Panc1 (cell line): Measurements from ENCODE around the gene GPR55. TPM values are rescaled to one million over a fixed set of nuclear protein-coding genes. Genes with fewer than 3 reads are reported as not detected.

ENCODE experiments used
- ATAC-seq: fragments of 200-7000 bp; cut with Tn5 transposase; 2 replicates; pipeline ENCODE4 v1.9.1; 2020; ENCODE audit warnings: mild to moderate bottlenecking, moderate library complexity
- BruUV-seq: library from RNA; stranded (reverse); fragments of 400-500 nt; replicated peaks from 2 replicates; lab custom pipeline; 2021; lab: Mats Ljungman, UMichigan
- CTCF ChIA-PET: fragments of 300-600 bp; sonication (Branson Sonifier 250); formaldehyde crosslinking; loops from one replicate; lab custom pipeline; 2022; ENCODE audit warnings: antibody characterized with exemption; lab: Charles Lee
- POLR2A ChIA-PET: fragments of 300-600 bp; sonication (Branson Sonifier 250); formaldehyde crosslinking; loops from one replicate; lab custom pipeline; 2022; ENCODE audit warnings: antibody characterized with exemption; lab: Charles Lee
- DNase-seq: peaks from one replicate; pipeline ENCODE4 v3.0.0-alpha.2; 2010; ENCODE audit warnings: low read depth, low spot score
- H3K27ac ChIP-seq: 2 replicates; pipeline ENCODE4 v1.5.1; 2011; ENCODE audit warnings: mild to moderate bottlenecking, low read length, inconsistent platforms
- H3K27me3 ChIP-seq: fragments of 200-500 bp; sonication (Bioruptor generic); 2 replicates; pipeline ENCODE4 v1.6.0; 2014; ENCODE audit warnings: low read length, inconsistent platforms; ENCODE audit not compliant: control insufficient read depth, insufficient read depth
- H3K36me3 ChIP-seq: fragments of 200-500 bp; sonication (Bioruptor generic); 2 replicates; pipeline ENCODE4 v1.5.1; 2014; ENCODE audit warnings: inconsistent platforms, mild to moderate bottlenecking, low read length, moderate library complexity; ENCODE audit not compliant: control insufficient read depth, insufficient read depth
- H3K4me1 ChIP-seq: 2 replicates; pipeline ENCODE4 v1.5.1; 2011; ENCODE audit warnings: inconsistent platforms, mild to moderate bottlenecking, low read length, moderate library complexity; ENCODE audit not compliant: control insufficient read depth, insufficient read depth
- H3K4me3 ChIP-seq, 2 experiments: 2 replicates each; pipeline ENCODE4 v1.5.1; 2011 to 2012; ENCODE audit warnings: low read depth in 2 of 2, low read length in 2 of 2, mild to moderate bottlenecking in 2 of 2, inconsistent platforms in 1 of 2, moderate library complexity in 1 of 2
- H3K9me3 ChIP-seq: fragments of 200-500 bp; sonication (Bioruptor generic); 2 replicates; pipeline ENCODE4 v1.5.1; 2014; ENCODE audit warnings: low read depth, mild to moderate bottlenecking, inconsistent platforms, low read length, moderate library complexity; ENCODE audit not compliant: control insufficient read depth, insufficient read depth
- POLR2AphosphoS5 ChIP-seq: IDR thresholded peaks from 2 replicates; pipeline ENCODE4 v1.6.1; 2012; ENCODE audit warnings: mild to moderate bottlenecking, low read depth, low read length, moderate library complexity
- SIN3A ChIP-seq: IDR thresholded peaks from 2 replicates; pipeline ENCODE4 v1.6.1; 2012; ENCODE audit warnings: low read depth, mild to moderate bottlenecking, low read length, moderate library complexity, borderline replicate concordance; ENCODE audit not compliant: insufficient read depth
- TCF7L2 ChIP-seq: IDR thresholded peaks from 2 replicates; pipeline ENCODE4 v1.6.1; 2011; ENCODE audit warnings: mild to moderate bottlenecking, low read depth, low read length, inconsistent platforms
- in situ Hi-C: cut with HindIII; loops from 2 replicates; pipeline ENCODE4 v1.10.0; 2016; ENCODE audit warnings: low sequenced_read_pairs, low pct_unique_long_range_greater_than_20kb
- intact Hi-C: fragments of 100-400 bp; cut with micrococcal nuclease; formaldehyde crosslinking; loops from one replicate; pipeline ENCODE4 v1.10.0; 2022; ENCODE audit not compliant: unreplicated experiment
- total RNA-seq: library from RNA; stranded (reverse); gene quantifications from one replicate; pipeline ENCODE4 v1.2.1, GENCODE V29; 2021; ENCODE audit not compliant: unreplicated experiment
- TF ChIP-seq, protein P1 (sequence below): fragments of 450-650 bp; IDR thresholded peaks from 2 replicates; pipeline ENCODE4 v1.5.1; 2017; ENCODE audit warnings: mild to moderate bottlenecking
- TF ChIP-seq, protein P2 (sequence below), 2 experiments: IDR thresholded peaks; 2 replicates each; pipeline ENCODE4 v1.6.1; 2011 to 2012; ENCODE audit warnings: low read depth in 2 of 2, control low read depth in 1 of 2, low read length in 1 of 2, mild to moderate bottlenecking in 1 of 2, moderate library complexity in 1 of 2; ENCODE audit not compliant: insufficient read depth in 1 of 2

The GPR55 gene
- total RNA-seq, 1 experiment from 2014 or later: 0.08 TPM

DNA sequence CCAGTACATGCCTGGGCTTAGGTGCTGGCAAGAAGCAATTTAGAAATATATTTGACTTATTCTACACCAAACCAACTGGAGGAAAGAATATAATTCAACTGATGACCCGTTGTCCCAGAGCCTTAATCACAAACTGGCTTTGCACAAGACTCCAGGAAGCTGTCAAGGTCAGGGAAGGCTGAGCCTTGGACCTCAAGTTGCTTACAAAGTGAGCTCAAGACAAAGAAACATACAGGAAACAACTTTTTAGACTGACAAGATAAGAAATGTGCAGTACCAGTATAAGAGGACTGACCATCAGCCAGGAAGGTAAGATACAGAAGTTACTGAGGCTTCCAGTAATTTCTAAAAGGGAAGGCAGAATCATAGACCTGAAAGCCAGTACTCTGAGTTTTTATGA, 35.0 kb upstream of the GPR55 start:
- Histone ChIP-seq H3K4me3 (no peak overlapping the region), H3K36me3 (no peaks in the 10 kb centered on the region), H3K9me3 (no peaks in the 10 kb centered on the region), H3K27ac (no peak overlapping the region), H3K4me1 (no peaks in the 10 kb centered on the region), H3K27me3 (peaks cover 21% of the 10 kb centered on the region)
- in situ Hi-C loops (no loop called here), intact Hi-C loops (no loop called here)
- DNase-seq (no peak), ATAC-seq (no peak)
- ChIA-PET POLR2A (no interaction called here), CTCF (no interaction called here)
- TF ChIP-seq TCF7L2 (no peak), SIN3A (no peak), POLR2AphosphoS5 (no peak)
- TF ChIP-seq, protein P1, sequence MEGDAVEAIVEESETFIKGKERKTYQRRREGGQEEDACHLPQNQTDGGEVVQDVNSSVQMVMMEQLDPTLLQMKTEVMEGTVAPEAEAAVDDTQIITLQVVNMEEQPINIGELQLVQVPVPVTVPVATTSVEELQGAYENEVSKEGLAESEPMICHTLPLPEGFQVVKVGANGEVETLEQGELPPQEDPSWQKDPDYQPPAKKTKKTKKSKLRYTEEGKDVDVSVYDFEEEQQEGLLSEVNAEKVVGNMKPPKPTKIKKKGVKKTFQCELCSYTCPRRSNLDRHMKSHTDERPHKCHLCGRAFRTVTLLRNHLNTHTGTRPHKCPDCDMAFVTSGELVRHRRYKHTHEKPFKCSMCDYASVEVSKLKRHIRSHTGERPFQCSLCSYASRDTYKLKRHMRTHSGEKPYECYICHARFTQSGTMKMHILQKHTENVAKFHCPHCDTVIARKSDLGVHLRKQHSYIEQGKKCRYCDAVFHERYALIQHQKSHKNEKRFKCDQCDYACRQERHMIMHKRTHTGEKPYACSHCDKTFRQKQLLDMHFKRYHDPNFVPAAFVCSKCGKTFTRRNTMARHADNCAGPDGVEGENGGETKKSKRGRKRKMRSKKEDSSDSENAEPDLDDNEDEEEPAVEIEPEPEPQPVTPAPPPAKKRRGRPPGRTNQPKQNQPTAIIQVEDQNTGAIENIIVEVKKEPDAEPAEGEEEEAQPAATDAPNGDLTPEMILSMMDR: no peak
- TF ChIP-seq, protein P2, sequence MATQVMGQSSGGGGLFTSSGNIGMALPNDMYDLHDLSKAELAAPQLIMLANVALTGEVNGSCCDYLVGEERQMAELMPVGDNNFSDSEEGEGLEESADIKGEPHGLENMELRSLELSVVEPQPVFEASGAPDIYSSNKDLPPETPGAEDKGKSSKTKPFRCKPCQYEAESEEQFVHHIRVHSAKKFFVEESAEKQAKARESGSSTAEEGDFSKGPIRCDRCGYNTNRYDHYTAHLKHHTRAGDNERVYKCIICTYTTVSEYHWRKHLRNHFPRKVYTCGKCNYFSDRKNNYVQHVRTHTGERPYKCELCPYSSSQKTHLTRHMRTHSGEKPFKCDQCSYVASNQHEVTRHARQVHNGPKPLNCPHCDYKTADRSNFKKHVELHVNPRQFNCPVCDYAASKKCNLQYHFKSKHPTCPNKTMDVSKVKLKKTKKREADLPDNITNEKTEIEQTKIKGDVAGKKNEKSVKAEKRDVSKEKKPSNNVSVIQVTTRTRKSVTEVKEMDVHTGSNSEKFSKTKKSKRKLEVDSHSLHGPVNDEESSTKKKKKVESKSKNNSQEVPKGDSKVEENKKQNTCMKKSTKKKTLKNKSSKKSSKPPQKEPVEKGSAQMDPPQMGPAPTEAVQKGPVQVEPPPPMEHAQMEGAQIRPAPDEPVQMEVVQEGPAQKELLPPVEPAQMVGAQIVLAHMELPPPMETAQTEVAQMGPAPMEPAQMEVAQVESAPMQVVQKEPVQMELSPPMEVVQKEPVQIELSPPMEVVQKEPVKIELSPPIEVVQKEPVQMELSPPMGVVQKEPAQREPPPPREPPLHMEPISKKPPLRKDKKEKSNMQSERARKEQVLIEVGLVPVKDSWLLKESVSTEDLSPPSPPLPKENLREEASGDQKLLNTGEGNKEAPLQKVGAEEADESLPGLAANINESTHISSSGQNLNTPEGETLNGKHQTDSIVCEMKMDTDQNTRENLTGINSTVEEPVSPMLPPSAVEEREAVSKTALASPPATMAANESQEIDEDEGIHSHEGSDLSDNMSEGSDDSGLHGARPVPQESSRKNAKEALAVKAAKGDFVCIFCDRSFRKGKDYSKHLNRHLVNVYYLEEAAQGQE (IDR thresholded peaks at IDR 0.05; ENCODE audit: insufficient read depth in 1 of 2, low read depth in 2 of 2, low read length in 1 of 2): no peak
- no TSS peak for BruUV-seq

GRCh38 chr2:230958820-230959756, 34.0 kb upstream of the GPR55 start:
- TF ChIP-seq TCF7L2 (no peak), POLR2AphosphoS5 (no peak), SIN3A (no peak)
- TF ChIP-seq, protein P1: no peak
- TF ChIP-seq, protein P2 (IDR thresholded peaks at IDR 0.05; ENCODE audit: insufficient read depth in 1 of 2, low read depth in 2 of 2, low read length in 1 of 2): no peak
- ATAC-seq (no peak), DNase-seq (no peak)
- H3K36me3 ChIP-seq: no peaks in the 10 kb centered on the region
- no TSS peak for BruUV-seq
- intact Hi-C loops: no loop called here
- H3K27me3 ChIP-seq: peaks cover 21% of the 10 kb centered on the region
- H3K4me3 ChIP-seq: no peak overlapping the region
- H3K27ac ChIP-seq: no peak overlapping the region
- H3K4me1 ChIP-seq: no peaks in the 10 kb centered on the region
- ChIA-PET POLR2A (no interaction called here), CTCF (no interaction called here)
- no peaks in the 10 kb centered on the region for H3K9me3 ChIP-seq
- in situ Hi-C loops: no loop called here
